Stimulated activated CD4-positive, alpha-beta T cell treated with anti-CD3 and anti-CD28 coated beads, Interleukin-1b, Interleukin-23, amount 100 ng/mL, for 24 hours (primary cell): ENCODE measurements around the gene DSP.

Experiments used
- DNase-seq, 4 experiments: peaks; one replicate each; pipeline ENCODE4 v3.0.0-alpha.2; 2020; ENCODE audit warnings: low read depth in 4 of 4, low spot score in 1 of 4

The DSP gene

DNA sequence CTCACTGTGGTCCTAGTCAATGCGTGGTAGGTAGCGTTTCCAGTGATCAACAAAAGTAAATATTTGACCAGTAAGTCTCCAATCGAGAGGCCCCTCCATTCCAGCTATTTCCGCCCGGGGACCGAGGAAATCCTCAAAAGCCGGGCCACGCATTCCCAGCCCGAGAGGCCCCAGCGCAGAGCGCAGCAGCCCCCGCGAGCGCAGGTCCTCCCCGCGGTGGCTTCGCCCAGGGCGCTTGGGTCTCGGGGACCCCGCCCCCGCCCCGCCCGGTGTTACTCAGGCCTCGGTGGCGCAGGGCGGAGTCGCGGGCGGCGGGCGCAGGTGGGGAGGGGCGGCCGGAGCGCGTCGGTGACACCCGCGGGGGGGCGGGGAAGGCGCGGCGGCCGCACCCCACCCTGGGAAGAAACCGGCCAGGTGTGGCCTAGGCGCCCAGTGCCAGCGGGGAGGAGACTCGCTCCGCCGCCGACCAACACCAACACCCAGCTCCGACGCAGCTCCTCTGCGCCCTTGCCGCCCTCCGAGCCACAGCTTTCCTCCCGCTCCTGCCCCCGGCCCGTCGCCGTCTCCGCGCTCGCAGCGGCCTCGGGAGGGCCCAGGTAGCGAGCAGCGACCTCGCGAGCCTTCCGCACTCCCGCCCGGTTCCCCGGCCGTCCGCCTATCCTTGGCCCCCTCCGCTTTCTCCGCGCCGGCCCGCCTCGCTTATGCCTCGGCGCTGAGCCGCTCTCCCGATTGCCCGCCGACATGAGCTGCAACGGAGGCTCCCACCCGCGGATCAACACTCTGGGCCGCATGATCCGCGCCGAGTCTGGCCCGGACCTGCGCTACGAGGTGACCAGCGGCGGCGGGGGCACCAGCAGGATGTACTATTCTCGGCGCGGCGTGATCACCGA, at the start of gene DSP:
TSS of gene DSP (plus strand) at position 497 of the 890 bp plus-strand sequence. CDS start at position 742, 245 bp downstream.
- DNase-seq: peak in 1 of 4 experiments; percentile 25

DNA sequence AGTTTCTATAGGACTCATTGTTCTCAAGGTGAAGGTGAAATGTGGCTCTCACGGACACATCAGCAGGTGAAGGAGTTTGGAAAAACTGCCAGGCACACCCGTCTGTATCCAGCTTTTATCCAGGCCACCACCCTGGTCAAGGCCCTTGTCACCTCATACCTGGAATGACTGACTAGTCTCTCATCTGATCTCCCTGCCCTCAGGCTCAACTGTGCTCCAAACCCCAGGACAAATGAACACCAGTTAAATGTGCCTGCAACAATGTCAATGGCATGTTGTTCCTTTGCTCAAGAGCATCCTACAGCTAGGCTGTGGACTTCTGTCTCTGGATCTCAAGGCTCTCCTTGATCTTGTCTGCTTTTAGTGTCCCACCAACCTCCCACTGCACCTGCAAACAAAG, 47.6 kb upstream of the DSP start:
- no peak for DNase-seq

DNA sequence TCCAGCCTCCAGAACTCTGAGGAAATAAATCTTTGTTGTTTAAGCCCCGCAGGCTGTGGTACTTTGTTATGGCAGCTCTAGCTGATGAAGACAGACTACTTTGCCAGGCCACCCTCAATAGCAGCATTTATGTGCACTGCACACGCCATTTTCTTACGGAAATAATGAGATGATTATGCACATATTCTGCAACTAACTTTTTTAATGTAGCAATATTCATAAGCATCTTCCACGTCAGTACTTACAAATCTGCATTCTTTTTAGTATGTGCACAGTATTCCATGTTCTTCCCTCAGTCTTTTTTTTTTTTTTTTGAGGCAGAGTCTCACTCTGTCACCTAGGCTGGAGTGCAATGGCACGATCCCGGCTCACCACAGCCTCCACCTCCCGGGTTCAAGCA, 46.8 kb upstream of the DSP start:
- no peak for DNase-seq

GRCh38 chr6:7496266-7496875, 45.1 kb upstream of the DSP start:
- DNase-seq: no peak

DNA sequence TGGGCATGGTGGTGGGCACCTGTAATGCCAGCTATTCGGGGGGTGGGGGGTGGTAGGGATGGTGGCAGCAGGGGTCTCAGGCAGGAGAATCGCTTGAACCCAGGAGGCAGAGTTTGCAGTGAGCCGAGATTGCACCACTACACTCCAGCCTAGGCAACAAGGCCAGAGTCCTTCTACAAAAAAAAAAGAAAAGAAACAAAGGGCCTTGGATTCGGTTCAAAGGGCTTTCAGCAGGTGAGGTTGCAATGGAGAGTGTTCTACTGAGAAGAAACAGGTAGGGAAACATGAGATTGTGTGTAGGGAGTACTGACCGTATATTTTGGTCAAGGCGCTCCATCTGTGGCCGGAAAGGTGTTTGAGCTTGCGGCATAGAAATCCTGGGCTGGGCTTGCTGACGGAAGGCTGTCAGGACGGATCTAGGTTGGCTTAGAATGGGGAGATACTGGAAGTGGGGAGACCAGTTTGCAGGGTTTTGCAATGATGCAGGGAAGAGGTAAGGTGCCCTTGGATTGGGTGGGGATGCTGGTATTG, 40.7 kb upstream of the DSP start:
- DNase-seq: no peak

DNA sequence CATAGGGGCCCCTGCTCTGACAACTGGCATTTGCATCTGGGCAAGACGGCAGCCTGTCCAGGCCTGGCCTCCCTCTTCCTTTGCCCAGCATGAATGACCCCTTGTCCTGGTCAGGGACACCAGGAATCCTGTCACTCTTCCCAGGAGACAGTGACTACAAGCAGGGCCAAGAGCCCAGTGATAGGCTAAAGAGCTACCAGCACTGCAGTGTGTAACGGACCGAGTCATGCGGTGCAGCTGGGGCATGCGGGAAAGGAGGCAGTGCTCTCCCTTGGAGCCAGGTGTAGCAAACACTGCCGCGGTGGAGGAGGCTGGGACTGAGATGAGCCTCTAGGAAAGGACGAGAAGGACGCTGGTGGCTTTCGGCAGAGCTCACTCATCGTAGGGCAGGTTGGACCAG, 38.7 kb upstream of the DSP start:
- no peak for DNase-seq

GRCh38 chr6:7504041-7504440, 37.4 kb upstream of the DSP start:
- no peak for DNase-seq

GRCh38 chr6:7505189-7505699, 36.2 kb upstream of the DSP start:
- peak in 1 of 4 experiments; percentile 1 for DNase-seq

DNA sequence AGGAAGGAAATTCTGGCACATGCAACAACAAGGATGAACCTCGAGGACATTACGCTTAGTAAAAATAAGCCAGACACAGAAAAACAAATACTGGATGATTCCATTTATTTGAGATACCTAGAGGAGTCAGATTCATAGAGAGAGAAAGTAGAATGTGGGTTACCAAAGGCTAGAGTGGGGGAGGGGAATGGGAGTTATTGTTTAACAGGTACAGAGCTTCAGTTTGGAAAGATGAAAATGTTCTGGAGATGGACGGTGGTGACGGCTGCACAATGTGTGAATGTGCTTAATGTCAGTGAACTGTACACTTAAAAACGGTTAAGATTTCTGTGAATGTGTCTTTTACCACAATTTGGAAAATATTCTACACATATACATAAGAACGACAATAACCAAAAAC, 33.9 kb upstream of the DSP start:
- no peak for DNase-seq

DNA sequence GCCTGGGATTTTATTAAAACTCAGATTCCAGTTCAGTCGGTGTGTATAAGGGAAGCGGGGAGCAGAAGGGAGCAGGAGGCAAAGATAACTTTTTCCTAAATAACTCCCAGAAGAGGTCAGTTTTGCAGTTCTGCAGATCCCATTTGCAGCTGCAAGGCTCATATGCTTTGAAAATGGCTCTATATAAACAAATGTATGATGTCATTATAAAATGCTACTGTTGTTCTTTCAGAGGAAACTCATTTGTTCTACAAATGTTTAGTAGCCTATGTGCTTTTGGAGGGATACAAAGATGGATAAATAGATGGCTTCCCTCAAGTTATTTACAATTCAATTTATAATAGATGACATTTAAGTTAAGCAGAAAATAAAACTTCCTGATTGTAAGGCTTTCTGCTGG, 29.2 kb upstream of the DSP start:
- DNase-seq: no peak

GRCh38 chr6:7513529-7513928, 27.9 kb upstream of the DSP start:
- DNase-seq: no peak

DNA sequence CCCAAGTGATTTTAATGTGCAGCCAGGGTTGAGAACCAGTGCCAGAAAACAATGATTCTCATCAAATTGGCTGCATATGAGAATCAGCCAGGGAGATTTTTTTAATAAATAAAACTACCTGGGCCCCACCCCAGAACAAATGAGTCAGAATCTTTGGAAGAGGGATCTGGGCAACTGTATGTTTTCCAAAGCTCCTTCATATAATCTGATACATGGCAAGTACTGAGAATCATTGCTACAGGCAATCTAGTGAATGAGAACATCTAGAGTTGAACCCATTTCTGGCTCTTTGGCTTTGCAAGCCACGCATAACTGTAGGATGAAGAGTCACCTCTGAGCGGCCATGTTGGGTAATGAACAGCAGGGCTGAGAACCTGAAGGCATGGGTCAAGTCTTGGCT, 26.1 kb upstream of the DSP start:
- no peak for DNase-seq

DNA sequence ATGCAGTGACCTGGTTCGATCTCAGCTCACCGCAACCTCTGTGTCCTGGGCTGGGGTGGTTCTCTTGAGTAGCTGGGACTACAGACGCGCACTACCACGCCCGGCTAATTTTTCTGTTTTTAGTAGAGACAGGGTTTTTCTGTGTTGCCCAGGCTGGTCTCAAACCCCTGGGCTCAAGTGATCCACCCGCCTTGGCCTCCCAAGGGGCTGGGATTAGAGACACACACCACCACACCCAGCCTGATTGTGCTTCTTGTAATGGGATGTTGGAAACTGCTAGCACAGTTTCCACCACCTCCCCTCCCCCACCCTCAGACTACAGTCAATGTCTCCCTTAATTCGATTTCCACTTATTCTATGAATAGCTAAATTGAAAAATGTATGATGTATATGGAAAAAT, 22.6 kb upstream of the DSP start:
- no peak for DNase-seq

DNA sequence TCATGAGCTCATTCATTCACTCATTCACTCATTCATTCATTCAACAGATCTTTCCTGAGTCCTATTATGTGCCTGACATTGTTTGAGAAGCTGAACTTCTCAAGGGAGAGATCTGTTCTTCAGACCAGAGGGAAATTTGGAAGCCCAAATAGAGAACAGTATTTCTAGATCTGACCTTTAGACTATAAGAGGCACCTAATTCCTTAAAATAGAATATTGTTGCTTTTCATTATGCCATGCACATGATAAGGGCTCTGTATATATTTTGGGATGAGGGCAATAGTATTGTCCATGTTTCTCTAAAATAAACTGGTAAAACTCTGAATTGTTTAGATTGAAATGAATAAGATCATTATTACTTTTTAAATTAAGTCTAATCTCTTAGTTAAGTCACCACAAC, 18.6 kb upstream of the DSP start:
- no peak for DNase-seq

- no peak for DNase-seq
These were observed 17.5 kb upstream of the DSP start for GRCh38 chr6:7523922-7524321.

GRCh38 chr6:7526755-7527154, 14.7 kb upstream of the DSP start:
- no peak for DNase-seq

- no peak for DNase-seq
These were observed 12.9 kb upstream of the DSP start for GRCh38 chr6:7528565-7528964.

DNA sequence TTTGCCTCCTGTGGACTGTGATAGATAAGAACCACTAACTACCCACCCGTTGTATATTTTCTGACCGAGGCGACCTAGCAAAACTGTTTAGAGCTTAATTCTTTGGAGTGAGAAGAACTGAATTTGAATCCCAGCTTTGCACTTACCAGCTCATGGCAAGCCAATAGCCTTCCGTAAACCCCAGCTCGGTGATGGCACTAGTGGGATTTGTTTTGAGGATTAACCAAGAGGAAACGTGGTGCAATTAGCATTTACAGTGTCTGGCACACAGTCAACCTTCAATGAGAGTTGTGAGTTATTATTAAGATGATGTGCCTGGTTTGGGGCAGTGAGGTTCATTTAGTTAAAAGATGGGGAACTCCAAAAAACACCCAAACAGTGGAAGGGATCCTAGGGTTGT, 12.3 kb upstream of the DSP start:
- no peak for DNase-seq

- no peak for DNase-seq
These were observed 9.2 kb upstream of the DSP start for GRCh38 chr6:7532232-7532631.

- no peak for DNase-seq
These were observed 8.7 kb upstream of the DSP start for GRCh38 chr6:7532821-7533220.

- DNase-seq: no peak
These were observed 7.3 kb upstream of the DSP start for GRCh38 chr6:7534192-7534591.

- no peak for DNase-seq
These were observed 6.0 kb upstream of the DSP start for GRCh38 chr6:7535498-7535897.
